ENCODE measurements around the gene AATF.

- TF ChIP-seq CTCF (IDR thresholded peaks at IDR 0.05; ENCODE audit: low read length) (no peak), EZH2phosphoT487 (IDR thresholded peaks at IDR 0.05; ENCODE audit: low read length) (no peak), EZH2 (optimal IDR thresholded peaks at IDR 0.05; ENCODE audit: low read depth, low read length) (no peak)
These were observed 27.3 kb downstream of the AATF start for GRCh38 chr17:36975922-36976515.
